Right lobe of liver (tissue), 4 donors: ENCODE results near the gene CACNA2D3.

Source experiments
- POLR2A ChIP-seq: fragments of 450-650 bp; IDR thresholded peaks from one replicate; pipeline ENCODE4 v1.6.1; 2017; ENCODE audit warnings: antibody characterized with exemption, mild to moderate bottlenecking
- TF ChIP-seq, protein P1 (sequence below), 4 donors: fragments of 200-600 bp in 3 of 4; fragments of 450-650 bp in 1 of 4; IDR thresholded peaks; one replicate each; pipeline versions ENCODE4 v1.5.1 to v1.8.0; 2016 to 2022; ENCODE audit warnings: antibody characterized with exemption in 4 of 4, mild to moderate bottlenecking in 2 of 4
- donor health status: DM: no; HTN: no; CAD: no.
- donor health status: DM: no; HTN: no; CAD: no.
- donor health status: DM: no; HTN: yes; CAD: no.

- no peak for TF ChIP-seq POLR2A
- TF ChIP-seq, protein P1, sequence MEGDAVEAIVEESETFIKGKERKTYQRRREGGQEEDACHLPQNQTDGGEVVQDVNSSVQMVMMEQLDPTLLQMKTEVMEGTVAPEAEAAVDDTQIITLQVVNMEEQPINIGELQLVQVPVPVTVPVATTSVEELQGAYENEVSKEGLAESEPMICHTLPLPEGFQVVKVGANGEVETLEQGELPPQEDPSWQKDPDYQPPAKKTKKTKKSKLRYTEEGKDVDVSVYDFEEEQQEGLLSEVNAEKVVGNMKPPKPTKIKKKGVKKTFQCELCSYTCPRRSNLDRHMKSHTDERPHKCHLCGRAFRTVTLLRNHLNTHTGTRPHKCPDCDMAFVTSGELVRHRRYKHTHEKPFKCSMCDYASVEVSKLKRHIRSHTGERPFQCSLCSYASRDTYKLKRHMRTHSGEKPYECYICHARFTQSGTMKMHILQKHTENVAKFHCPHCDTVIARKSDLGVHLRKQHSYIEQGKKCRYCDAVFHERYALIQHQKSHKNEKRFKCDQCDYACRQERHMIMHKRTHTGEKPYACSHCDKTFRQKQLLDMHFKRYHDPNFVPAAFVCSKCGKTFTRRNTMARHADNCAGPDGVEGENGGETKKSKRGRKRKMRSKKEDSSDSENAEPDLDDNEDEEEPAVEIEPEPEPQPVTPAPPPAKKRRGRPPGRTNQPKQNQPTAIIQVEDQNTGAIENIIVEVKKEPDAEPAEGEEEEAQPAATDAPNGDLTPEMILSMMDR (IDR thresholded peaks at IDR 0.05) = no peak
These were observed 755.4 kb downstream of the CACNA2D3 start for GRCh38 chr3:54877730-54878129.
